ENCODE data around the gene PDE12.
"Not testable (repeated sequence)": the region's sequence is repeated elsewhere in the genome, so short reads cannot be mapped to it uniquely, and the experiment has no call there.

Gene PDE12

GRCh38 chr3:57597127-57597923, 41.3 kb downstream of the PDE12 start, which contains the start of gene ARF4:
Gene ARF4 (minus strand): TSS chr3:57597344. CDS start chr3:57597140, 204 bp downstream.
- peak within 1 kb of the TSS; percentile 95 for H3K27ac ChIP-seq
- TF ChIP-seq ZFX (IDR thresholded peaks at IDR 0.05; ENCODE audit: borderline replicate concordance): no peak
- TF ChIP-seq CTCF (IDR thresholded peaks at IDR 0.05): peak; percentile 61

GRCh38 chr3:57598765-57599360, 42.8 kb downstream of the PDE12 start:
- TF ChIP-seq CTCF (IDR thresholded peaks at IDR 0.05): no peak
- TF ChIP-seq ZFX (IDR thresholded peaks at IDR 0.05; ENCODE audit: borderline replicate concordance): no peak
- H3K27ac ChIP-seq: peak overlapping the region; percentile 95

- H3K27ac ChIP-seq: no peak overlapping the region
- no peak for TF ChIP-seq CTCF (IDR thresholded peaks at IDR 0.05)
- no peak for TF ChIP-seq ZFX (IDR thresholded peaks at IDR 0.05; ENCODE audit: borderline replicate concordance)
These were observed 44.1 kb downstream of the PDE12 start for GRCh38 chr3:57600195-57600594.

GRCh38 chr3:57604971-57605370, 48.9 kb downstream of the PDE12 start:
- TF ChIP-seq ZFX (IDR thresholded peaks at IDR 0.05; ENCODE audit: borderline replicate concordance): no peak
- TF ChIP-seq CTCF (IDR thresholded peaks at IDR 0.05): no peak
- H3K27ac ChIP-seq: no peak overlapping the region

- H3K27ac ChIP-seq: no peak overlapping the region
- TF ChIP-seq CTCF (IDR thresholded peaks at IDR 0.05) (no peak), ZFX (IDR thresholded peaks at IDR 0.05; ENCODE audit: borderline replicate concordance) (no peak)
These were observed 49.6 kb downstream of the PDE12 start for GRCh38 chr3:57605683-57606082.

- H3K27ac ChIP-seq: not testable (repeated sequence)
These were observed 55.8 kb downstream of the PDE12 start for GRCh38 chr3:57611870-57612269.

- TF ChIP-seq CTCF (IDR thresholded peaks at IDR 0.05) (no peak), ZFX (IDR thresholded peaks at IDR 0.05; ENCODE audit: borderline replicate concordance) (no peak)
These were observed 60.2 kb downstream of the PDE12 start for GRCh38 chr3:57616233-57616632.

More at GRCh38 chr3:57616233-57616632, 60.2 kb downstream of the PDE12 start:
- no peak overlapping the region for H3K27ac ChIP-seq
